Measurements from ENCODE around the gene BHMT2. TPM values are rescaled to one million over a fixed set of nuclear protein-coding genes. Genes with fewer than 3 reads are reported as not detected.

Gene BHMT2
- total and polyA plus RNA-seq, 2 experiments from 2014 or later, result 1.7 to 1.9 TPM

- H3K27me3 Mint-ChIP-seq (ENCODE audit: insufficient read depth, low read depth, poor library complexity), result no peaks in the 10 kb centered on the region
- 0 out of 2 replicates have a peak overlapping the region, but pooled peaks have one; percentile 47 for H2AFZ ChIP-seq
- no peak overlapping the region for H3K4me3 Mint-ChIP-seq
- no peaks in the 10 kb centered on the region for H3K27me3 ChIP-seq (ENCODE audit: insufficient read depth)
- no peaks in the 10 kb centered on the region for H3K36me3 Mint-ChIP-seq (ENCODE audit: low read depth)
- H3K4me3 ChIP-seq, result no peak overlapping the region
- DNase-seq (ENCODE audit: low spot score) (no peak), ATAC-seq (no peak)
- TF ChIP-seq, protein P1, sequence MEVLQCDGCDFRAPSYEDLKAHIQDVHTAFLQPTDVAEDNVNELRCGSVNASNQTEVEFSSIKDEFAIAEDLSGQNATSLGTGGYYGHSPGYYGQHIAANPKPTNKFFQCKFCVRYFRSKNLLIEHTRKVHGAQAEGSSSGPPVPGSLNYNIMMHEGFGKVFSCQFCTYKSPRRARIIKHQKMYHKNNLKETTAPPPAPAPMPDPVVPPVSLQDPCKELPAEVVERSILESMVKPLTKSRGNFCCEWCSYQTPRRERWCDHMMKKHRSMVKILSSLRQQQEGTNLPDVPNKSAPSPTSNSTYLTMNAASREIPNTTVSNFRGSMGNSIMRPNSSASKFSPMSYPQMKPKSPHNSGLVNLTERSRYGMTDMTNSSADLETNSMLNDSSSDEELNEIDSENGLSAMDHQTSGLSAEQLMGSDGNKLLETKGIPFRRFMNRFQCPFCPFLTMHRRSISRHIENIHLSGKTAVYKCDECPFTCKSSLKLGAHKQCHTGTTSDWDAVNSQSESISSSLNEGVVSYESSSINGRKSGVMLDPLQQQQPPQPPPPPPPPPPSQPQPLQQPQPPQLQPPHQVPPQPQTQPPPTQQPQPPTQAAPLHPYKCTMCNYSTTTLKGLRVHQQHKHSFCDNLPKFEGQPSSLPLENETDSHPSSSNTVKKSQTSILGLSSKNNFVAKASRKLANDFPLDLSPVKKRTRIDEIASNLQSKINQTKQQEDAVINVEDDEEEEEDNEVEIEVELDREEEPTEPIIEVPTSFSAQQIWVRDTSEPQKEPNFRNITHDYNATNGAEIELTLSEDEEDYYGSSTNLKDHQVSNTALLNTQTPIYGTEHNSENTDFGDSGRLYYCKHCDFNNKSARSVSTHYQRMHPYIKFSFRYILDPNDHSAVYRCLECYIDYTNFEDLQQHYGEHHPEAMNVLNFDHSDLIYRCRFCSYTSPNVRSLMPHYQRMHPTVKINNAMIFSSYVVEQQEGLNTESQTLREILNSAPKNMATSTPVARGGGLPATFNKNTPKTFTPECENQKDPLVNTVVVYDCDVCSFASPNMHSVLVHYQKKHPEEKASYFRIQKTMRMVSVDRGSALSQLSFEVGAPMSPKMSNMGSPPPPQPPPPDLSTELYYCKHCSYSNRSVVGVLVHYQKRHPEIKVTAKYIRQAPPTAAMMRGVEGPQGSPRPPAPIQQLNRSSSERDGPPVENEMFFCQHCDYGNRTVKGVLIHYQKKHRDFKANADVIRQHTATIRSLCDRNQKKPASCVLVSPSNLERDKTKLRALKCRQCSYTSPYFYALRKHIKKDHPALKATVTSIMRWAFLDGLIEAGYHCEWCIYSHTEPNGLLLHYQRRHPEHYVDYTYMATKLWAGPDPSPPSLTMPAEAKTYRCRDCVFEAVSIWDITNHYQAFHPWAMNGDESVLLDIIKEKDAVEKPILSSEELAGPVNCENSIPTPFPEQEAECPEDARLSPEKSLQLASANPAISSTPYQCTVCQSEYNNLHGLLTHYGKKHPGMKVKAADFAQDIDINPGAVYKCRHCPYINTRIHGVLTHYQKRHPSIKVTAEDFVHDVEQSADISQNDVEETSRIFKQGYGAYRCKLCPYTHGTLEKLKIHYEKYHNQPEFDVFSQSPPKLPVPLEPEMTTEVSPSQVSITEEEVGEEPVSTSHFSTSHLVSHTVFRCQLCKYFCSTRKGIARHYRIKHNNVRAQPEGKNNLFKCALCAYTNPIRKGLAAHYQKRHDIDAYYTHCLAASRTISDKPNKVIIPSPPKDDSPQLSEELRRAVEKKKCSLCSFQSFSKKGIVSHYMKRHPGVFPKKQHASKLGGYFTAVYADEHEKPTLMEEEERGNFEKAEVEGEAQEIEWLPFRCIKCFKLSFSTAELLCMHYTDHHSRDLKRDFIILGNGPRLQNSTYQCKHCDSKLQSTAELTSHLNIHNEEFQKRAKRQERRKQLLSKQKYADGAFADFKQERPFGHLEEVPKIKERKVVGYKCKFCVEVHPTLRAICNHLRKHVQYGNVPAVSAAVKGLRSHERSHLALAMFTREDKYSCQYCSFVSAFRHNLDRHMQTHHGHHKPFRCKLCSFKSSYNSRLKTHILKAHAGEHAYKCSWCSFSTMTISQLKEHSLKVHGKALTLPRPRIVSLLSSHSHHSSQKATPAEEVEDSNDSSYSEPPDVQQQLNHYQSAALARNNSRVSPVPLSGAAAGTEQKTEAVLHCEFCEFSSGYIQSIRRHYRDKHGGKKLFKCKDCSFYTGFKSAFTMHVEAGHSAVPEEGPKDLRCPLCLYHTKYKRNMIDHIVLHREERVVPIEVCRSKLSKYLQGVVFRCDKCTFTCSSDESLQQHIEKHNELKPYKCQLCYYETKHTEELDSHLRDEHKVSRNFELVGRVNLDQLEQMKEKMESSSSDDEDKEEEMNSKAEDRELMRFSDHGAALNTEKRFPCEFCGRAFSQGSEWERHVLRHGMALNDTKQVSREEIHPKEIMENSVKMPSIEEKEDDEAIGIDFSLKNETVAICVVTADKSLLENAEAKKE (CRISPR knock-in tag; IDR thresholded peaks at IDR 0.05), result no peak
- TF ChIP-seq CTCF (conservative IDR thresholded peaks at IDR 0.05; ENCODE audit: low read depth in 2 of 2), result no peak
- TF ChIP-seq NANOG (IDR thresholded peaks at IDR 0.05; ENCODE audit: borderline replicate concordance), result no peak
- TF ChIP-seq EZH2 (IDR thresholded peaks at IDR 0.05; ENCODE audit: low read depth, unreplicated experiment), result no peak
- no peak for TF ChIP-seq ZNF331 (CRISPR knock-in tag; IDR thresholded peaks at IDR 0.05; ENCODE audit: low read depth)
- TF ChIP-seq REST (IDR thresholded peaks at IDR 0.05; ENCODE audit: unreplicated experiment), result no peak
- TF ChIP-seq STAT1 (IDR thresholded peaks at IDR 0.05; ENCODE audit: unreplicated experiment), result no peak
- TF ChIP-seq ZNF114 (CRISPR knock-in tag; IDR thresholded peaks at IDR 0.05), result no peak
- no peak for TF ChIP-seq CREB1 (CRISPR knock-in tag; IDR thresholded peaks at IDR 0.05; ENCODE audit: low read depth)
- no peak for TF ChIP-seq POLR2AphosphoS5 (IDR thresholded peaks at IDR 0.05; ENCODE audit: low read depth)
- no peak for TF ChIP-seq JUNB (IDR thresholded peaks at IDR 0.05; ENCODE audit: unreplicated experiment)
- TF ChIP-seq ETS1 (IDR thresholded peaks at IDR 0.05), result no peak
- TF ChIP-seq EZH2phosphoT487 (IDR thresholded peaks at IDR 0.05; ENCODE audit: unreplicated experiment), result no peak
- no peaks in the 10 kb centered on the region for H3K79me2 ChIP-seq (replicated peaks; ENCODE audit: insufficient read depth)
- H3F3A ChIP-seq (replicated peaks; ENCODE audit: low read depth), result no peaks in the 10 kb centered on the region
- no peaks in the 10 kb centered on the region for H3K4me1 ChIP-seq (ENCODE audit: insufficient read depth)
- H3K4me1 Mint-ChIP-seq, result no peaks in the 10 kb centered on the region; the same call in 2 of the 3 replicates
- no peaks in the 10 kb centered on the region for H4K20me1 ChIP-seq (replicated peaks; ENCODE audit: insufficient read depth)
- H3K4me2 ChIP-seq, result no peak overlapping the region
- peaks cover 2% of the 10 kb centered on the region; the same call in 1 of the 3 replicates for H3K9me3 Mint-ChIP-seq
- H3K27ac Mint-ChIP-seq, result no peak overlapping the region
- no peak overlapping the region for H3K27ac ChIP-seq (ENCODE audit: low read depth)
- H3K36me3 ChIP-seq (ENCODE audit: insufficient read depth), result no peaks in the 10 kb centered on the region
- H3K9me2 ChIP-seq (ENCODE audit: insufficient read depth), result no peaks in the 10 kb centered on the region
Measured at GRCh38 chr5:79093762-79094161, 24.2 kb downstream of the BHMT2 start.
